Right cardiac atrium (tissue), 5 donors: ENCODE results near the gene FAM83G. TPM values are rescaled to one million over a fixed set of nuclear protein-coding genes. Genes with fewer than 3 reads are reported as not detected.

ENCODE experiments used
- ATAC-seq, 2 donors: fragments of 200-7000 bp; cut with Tn5 transposase; one replicate each; pipeline versions ENCODE4 v1.8.0 to v1.9.1; 2020; ENCODE audit warnings: moderate library complexity in 2 of 2, mild to moderate bottlenecking in 1 of 2
- DNase-seq, 3 donors: peaks; one replicate each; pipeline ENCODE4 v3.0.0-alpha.2; 2020
- H3K27ac ChIP-seq: one replicate; pipeline ENCODE4 v1.5.1; 2013; ENCODE audit warnings: mild to moderate bottlenecking, low read length, control low read depth, moderate library complexity
- H3K27me3 ChIP-seq: one replicate; pipeline ENCODE4 v1.6.1; 2013; ENCODE audit not compliant: control insufficient read depth, insufficient read depth
- H3K4me1 ChIP-seq: one replicate; pipeline ENCODE4 v1.6.1; 2013; ENCODE audit warnings: low read length; ENCODE audit not compliant: control insufficient read depth, insufficient read depth
- H3K4me3 ChIP-seq: one replicate; pipeline ENCODE4 v1.5.1; 2013; ENCODE audit warnings: low read length, control low read depth
- H3K9me3 ChIP-seq: one replicate; pipeline ENCODE4 v1.6.1; 2013; ENCODE audit warnings: low read length; ENCODE audit not compliant: control insufficient read depth
- WGBS: extraction: QIAGEN DNeasy Blood & Tissue Kit; methylation state at CpG from one replicate; pipeline ENCODE4 v1.1.7; 2013; 5-methylcytosine and 5-hydroxymethylcytosine counted together
- intact Hi-C, 4 donors: fragments of 100-400 bp; cut with DNase I; formaldehyde crosslinking; loops; one replicate each; pipeline versions ENCODE4 v1.11.0 to v1.14.0; 2022 to 2023
- polyA plus RNA-seq: library from polyadenylated mRNA; stranded (reverse); fragments of 200-250 nt; gene quantifications from one replicate; pipeline ENCODE4 v1.2.3, GENCODE V29; 2013
- total RNA-seq, 4 donors: library from RNA; stranded (reverse); fragmentation: NEBNext Ultra II Directional; extraction: Animal tissue kit (Norgen Biotek cat#: 25700); gene quantifications; one replicate each; pipeline ENCODE4 v1.2.1, GENCODE V29; 2021
- donor health status: healthy with polysubstance abuse.
- donor health status: DM: no; HTN: yes; CAD: no.
- donor health status: DM: no; HTN: no; CAD: no.
- donor health status: DM: no; HTN: yes; CAD: no; lungs with severe emphysema.
- donor health status: DM: yes; HTN: yes; CAD: no.

The FAM83G gene
- total and polyA plus RNA-seq, 5 donors: 18.7 to 40.2 (median 30.3) TPM

GRCh38 chr17:18987230-18987610 lies 17.3 kb downstream of the FAM83G start:
- ATAC-seq: peak in 1 of 2 donors; percentile 7
- peak overlapping the region; percentile 61 for H3K27ac ChIP-seq
- 76% methylated on average over 9 of the region's 9 CpGs for whole genome bisulfite sequencing
- no peaks in the 10 kb centered on the region for H3K27me3 ChIP-seq
- intact Hi-C loops: no loop called here
- H3K4me1 ChIP-seq: no peaks in the 10 kb centered on the region
- H3K4me3 ChIP-seq: no peak overlapping the region
- no peaks in the 10 kb centered on the region for H3K9me3 ChIP-seq
- peak in 2 of 3 donors; percentile 68 to 78 for DNase-seq

GRCh38 chr17:18986541-18987229 lies 17.9 kb downstream of the FAM83G start:
- Histone ChIP-seq H3K9me3 (no peaks in the 10 kb centered on the region), H3K4me1 (no peaks in the 10 kb centered on the region), H3K27me3 (no peaks in the 10 kb centered on the region), H3K27ac (peak overlapping the region; percentile 61), H3K4me3 (no peak overlapping the region)
- 81% methylated on average over 21 of the region's 21 CpGs for WGBS
- ATAC-seq: no peak
- DNase-seq: peak in 1 of 3 donors; percentile 51
- intact Hi-C loops: no loop called here

GRCh38 chr17:18985475-18985874 lies 19.1 kb downstream of the FAM83G start:
- ATAC-seq: peak; percentile 53 to 70
- Histone ChIP-seq H3K27me3 (no peaks in the 10 kb centered on the region), H3K9me3 (no peaks in the 10 kb centered on the region), H3K4me3 (no peak overlapping the region), H3K4me1 (no peaks in the 10 kb centered on the region), H3K27ac (peak overlapping the region; percentile 87)
- peak; percentile 52 to 83 (median 76) for DNase-seq
- 65% methylated on average over 9 of the region's 9 CpGs for WGBS
- intact Hi-C loops: no loop called here

- intact Hi-C loops: no loop called here
- ATAC-seq: no peak
Observed at GRCh38 chr17:18984273-18985114, 20.1 kb downstream of the FAM83G start.

GRCh38 chr17:18981642-18982424 lies 22.7 kb downstream of the FAM83G start:
- no peaks in the 10 kb centered on the region for H3K27me3 ChIP-seq
- H3K9me3 ChIP-seq: no peaks in the 10 kb centered on the region
- ATAC-seq (peak; percentile 13 to 29), DNase-seq (peak in 2 of 3 donors; percentile 72 to 83)
- H3K4me1 ChIP-seq: no peaks in the 10 kb centered on the region
- WGBS: 70% methylated on average over 30 of the region's 30 CpGs
- no peak overlapping the region for H3K4me3 ChIP-seq
- intact Hi-C loops: no loop called here
- no peak overlapping the region for H3K27ac ChIP-seq

More at GRCh38 chr17:18984273-18985114, 20.1 kb downstream of the FAM83G start:
- DNase-seq: peak in 2 of 3 donors; percentile 49 to 50
- 83% methylated on average over 21 of the region's 21 CpGs for WGBS
- H3K27me3 ChIP-seq: no peaks in the 10 kb centered on the region
- no peaks in the 10 kb centered on the region for H3K4me1 ChIP-seq
- no peaks in the 10 kb centered on the region for H3K9me3 ChIP-seq
- H3K27ac ChIP-seq: peak overlapping the region; percentile 87
- H3K4me3 ChIP-seq: no peak overlapping the region

GRCh38 chr17:18981335-18981641 lies 23.3 kb downstream of the FAM83G start:
- Histone ChIP-seq H3K4me3 (no peak overlapping the region), H3K27ac (no peak overlapping the region), H3K9me3 (no peaks in the 10 kb centered on the region), H3K4me1 (no peaks in the 10 kb centered on the region), H3K27me3 (no peaks in the 10 kb centered on the region)
- intact Hi-C loops: no loop called here
- ATAC-seq (no peak), DNase-seq (no peak)
- 94% methylated on average over 6 of the region's 6 CpGs for WGBS

GRCh38 chr17:18980682-18981334 lies 23.8 kb downstream of the FAM83G start:
- ATAC-seq (no peak), DNase-seq (peak in 2 of 3 donors; percentile 8 to 37)
- 78% methylated on average over 13 of the region's 13 CpGs for WGBS
- no peak overlapping the region for H3K4me3 ChIP-seq
- no peaks in the 10 kb centered on the region for H3K4me1 ChIP-seq
- intact Hi-C loops: no loop called here
- no peaks in the 10 kb centered on the region for H3K27me3 ChIP-seq
- H3K27ac ChIP-seq: no peak overlapping the region
- H3K9me3 ChIP-seq: no peaks in the 10 kb centered on the region

GRCh38 chr17:18978655-18979054 lies 25.9 kb downstream of the FAM83G start:
- Histone ChIP-seq H3K4me1 (no peaks in the 10 kb centered on the region), H3K27ac (no peak overlapping the region), H3K9me3 (no peaks in the 10 kb centered on the region), H3K27me3 (no peaks in the 10 kb centered on the region), H3K4me3 (no peak overlapping the region)
- intact Hi-C loops: no loop called here
- 87% methylated on average over 17 of the region's 17 CpGs for WGBS
- DNase-seq (peak in 1 of 3 donors; percentile 49), ATAC-seq (peak in 1 of 2 donors; percentile 2)

- 90% methylated on average over 13 of the region's 13 CpGs for WGBS
- no peak for ATAC-seq
- intact Hi-C loops: no loop called here
- no peak overlapping the region for H3K27ac ChIP-seq
- no peaks in the 10 kb centered on the region for H3K9me3 ChIP-seq
- H3K27me3 ChIP-seq: no peaks in the 10 kb centered on the region
- H3K4me3 ChIP-seq: no peak overlapping the region
- peak in 2 of 3 donors; percentile 37 to 63 for DNase-seq
- H3K4me1 ChIP-seq: no peaks in the 10 kb centered on the region
Observed at GRCh38 chr17:18978050-18978449, 26.5 kb downstream of the FAM83G start.

- intact Hi-C loops: no loop called here
- Histone ChIP-seq H3K4me3 (no peak overlapping the region), H3K9me3 (no peaks in the 10 kb centered on the region), H3K27me3 (no peaks in the 10 kb centered on the region), H3K4me1 (no peaks in the 10 kb centered on the region), H3K27ac (no peak overlapping the region)
- WGBS: 92% methylated on average over 19 of the region's 19 CpGs
- no peak for ATAC-seq
- peak in 1 of 3 donors; percentile 56 for DNase-seq
Observed at GRCh38 chr17:18977646-18978045, 26.9 kb downstream of the FAM83G start.
